ENCODE data around the gene KANK3. TPM values are rescaled to one million over a fixed set of nuclear protein-coding genes. Genes with fewer than 3 reads are reported as not detected.

KANK3 gene
- total RNA-seq, 1 experiment from 2014 or later: 7.7 TPM

GRCh38 chr19:8333767-8334457, 9.2 kb downstream of the KANK3 start:
- TF ChIP-seq CTCF (conservative IDR thresholded peaks at IDR 0.05): no peak
- H2BK20ac ChIP-seq (ENCODE audit: low read depth, low read length, poor library complexity, severe bottlenecking): no peak overlapping the region
- no peaks in the 10 kb centered on the region; the same call in 1 of the 2 replicates for H3K4me1 ChIP-seq (ENCODE audit: insufficient read depth, low read length)
- peak overlapping the region; percentile 38 for H3K4me2 ChIP-seq (ENCODE audit: insufficient read depth, insufficient read length, low read length)
- WGBS (ENCODE audit: extremely low coverage, insufficient read length, low lambda C conversion rate): no CpG with 5 or more reads among the region's 48 CpGs
- H3K23me2 ChIP-seq (ENCODE audit: insufficient read length, low read depth, low read length, poor library complexity, severe bottlenecking): peaks cover 12% of the 10 kb centered on the region
- no peak overlapping the region for H3K9ac ChIP-seq (ENCODE audit: extremely low read depth, insufficient read length, low read length)
- no peak overlapping the region for H4K8ac ChIP-seq (replicated peaks; ENCODE audit: insufficient read length, low read depth, low read length)
- Mint-ChIP-seq H3K36me3 (ENCODE audit: insufficient read depth in 1 of 3, low read depth in 3 of 3) (peaks cover 0 to 2% (median 0%) of the 10 kb centered on the region in 3 experiments; a peak in 2 of 7 replicates), H3K4me1 (peaks cover 10 to 12% of the 10 kb centered on the region in 2 experiments), H3K9me3 (no peaks in the 10 kb centered on the region; a peak in 2 of 5 replicates), H3K27me3 (ENCODE audit: low read depth) (peaks cover 46% of the 10 kb centered on the region), H3K4me3 (peak overlapping the region; percentile 59 to 81), H3K27ac (no peak overlapping the region)
- H3K27me3 ChIP-seq (ENCODE audit: insufficient read depth, low read length): peaks cover 18% of the 10 kb centered on the region; the same call in 1 of the 2 replicates
- no peak overlapping the region for H3K27ac ChIP-seq (ENCODE audit: insufficient read length, low read depth, low read length)
- no peak overlapping the region for H2BK5ac ChIP-seq (ENCODE audit: insufficient read length, low read length)
- no peaks in the 10 kb centered on the region for H3K79me2 ChIP-seq (ENCODE audit: insufficient read depth, low read length)
- no peak overlapping the region for H2AK5ac ChIP-seq (ENCODE audit: insufficient read length, low read length)
- no peak overlapping the region; the same call in 1 of the 2 replicates for H3K14ac ChIP-seq (ENCODE audit: insufficient read depth, low read length)
- H4K91ac ChIP-seq (ENCODE audit: insufficient read length, low read depth, low read length): no peak overlapping the region
- H3K23ac ChIP-seq (ENCODE audit: insufficient read length, low read depth, low read length): no peak overlapping the region
- no peak overlapping the region for H3K4ac ChIP-seq (ENCODE audit: low read depth, low read length)
- H2AFZ ChIP-seq (ENCODE audit: low read length): no peak overlapping the region
- peak; percentile 66 for DNase-seq
- no peak overlapping the region for H2BK12ac ChIP-seq (ENCODE audit: insufficient read length, low read depth, low read length)
- no peak overlapping the region for H3K18ac ChIP-seq (ENCODE audit: insufficient read length, low read depth, low read length)
- no peaks in the 10 kb centered on the region for H3K9me3 ChIP-seq (ENCODE audit: control insufficient read depth, low read depth, low read length)
- no peak overlapping the region for H2BK15ac ChIP-seq (ENCODE audit: low read depth, low read length)
- no peak overlapping the region for H3K56ac ChIP-seq (ENCODE audit: insufficient read length, low read depth, low read length)
- no peak overlapping the region for H2BK120ac ChIP-seq (ENCODE audit: low read depth, low read length, poor library complexity, severe bottlenecking)
- H4K20me1 ChIP-seq (ENCODE audit: control insufficient read depth, insufficient read depth, insufficient read length): no peaks in the 10 kb centered on the region
- H3K79me1 ChIP-seq (ENCODE audit: insufficient read depth, low read depth, low read length, poor library complexity, severe bottlenecking): no peaks in the 10 kb centered on the region
- H3T11ph ChIP-seq (ENCODE audit: low read length): no peak overlapping the region
- H4K5ac ChIP-seq (ENCODE audit: insufficient read length, low read depth, low read length): no peak overlapping the region
